ENCODE results near the gene ZNF526.

- TF ChIP-seq POLR2A (IDR thresholded peaks at IDR 0.05), result no peak
- TF ChIP-seq CTCF (IDR thresholded peaks at IDR 0.05), result no peak
These were observed 50.9 kb downstream of the ZNF526 start for GRCh38 chr19:42271045-42271419.
